ENCODE results near the gene KBTBD12. TPM values are rescaled to one million over a fixed set of nuclear protein-coding genes. Genes with fewer than 3 reads are reported as not detected.
A peak's percentile ranks its signal among the peaks of the same experiment; 100 is the strongest.

KBTBD12 gene
- total RNA-seq, 2 donors from 2014 or later, result 3.2 to 4.1 TPM

DNA sequence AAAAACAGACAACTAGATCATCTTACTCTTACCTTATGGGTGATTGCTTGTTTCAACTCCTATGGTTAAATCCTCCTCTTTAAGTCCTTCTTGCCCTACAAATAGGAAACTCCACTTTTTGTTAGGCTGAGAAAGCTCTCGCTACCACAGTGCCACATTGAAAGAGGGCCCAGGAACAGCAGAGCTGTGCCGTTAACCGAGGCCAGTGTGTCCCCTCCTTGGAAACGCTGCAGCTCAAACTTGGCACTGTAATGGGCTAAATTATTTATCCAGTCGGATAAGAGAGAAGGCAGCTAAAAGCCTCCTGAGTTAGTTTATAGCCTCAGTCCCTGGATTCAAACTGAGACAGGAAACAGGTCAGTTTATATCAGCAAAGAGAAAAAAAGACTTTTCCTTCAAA, 46.1 kb downstream of the KBTBD12 start:
- no peak overlapping the region for H3K9ac ChIP-seq (ENCODE audit: low read depth in 2 of 2, low read length in 2 of 2)
- no peaks in the 10 kb centered on the region for H3K27me3 ChIP-seq
- no peak overlapping the region for H3K27ac ChIP-seq
- H3K4me3 ChIP-seq, result no peak overlapping the region
- intact Hi-C loops (cut with DNase I), result no loop called here
- no peaks in the 10 kb centered on the region for H3K9me3 ChIP-seq
- H3K36me3 ChIP-seq, result no peaks in the 10 kb centered on the region
- TF ChIP-seq, protein P1, sequence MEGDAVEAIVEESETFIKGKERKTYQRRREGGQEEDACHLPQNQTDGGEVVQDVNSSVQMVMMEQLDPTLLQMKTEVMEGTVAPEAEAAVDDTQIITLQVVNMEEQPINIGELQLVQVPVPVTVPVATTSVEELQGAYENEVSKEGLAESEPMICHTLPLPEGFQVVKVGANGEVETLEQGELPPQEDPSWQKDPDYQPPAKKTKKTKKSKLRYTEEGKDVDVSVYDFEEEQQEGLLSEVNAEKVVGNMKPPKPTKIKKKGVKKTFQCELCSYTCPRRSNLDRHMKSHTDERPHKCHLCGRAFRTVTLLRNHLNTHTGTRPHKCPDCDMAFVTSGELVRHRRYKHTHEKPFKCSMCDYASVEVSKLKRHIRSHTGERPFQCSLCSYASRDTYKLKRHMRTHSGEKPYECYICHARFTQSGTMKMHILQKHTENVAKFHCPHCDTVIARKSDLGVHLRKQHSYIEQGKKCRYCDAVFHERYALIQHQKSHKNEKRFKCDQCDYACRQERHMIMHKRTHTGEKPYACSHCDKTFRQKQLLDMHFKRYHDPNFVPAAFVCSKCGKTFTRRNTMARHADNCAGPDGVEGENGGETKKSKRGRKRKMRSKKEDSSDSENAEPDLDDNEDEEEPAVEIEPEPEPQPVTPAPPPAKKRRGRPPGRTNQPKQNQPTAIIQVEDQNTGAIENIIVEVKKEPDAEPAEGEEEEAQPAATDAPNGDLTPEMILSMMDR (IDR thresholded peaks at IDR 0.05), result no peak
- no peak for DNase-seq
- H3K4me1 ChIP-seq, result no peaks in the 10 kb centered on the region

DNA sequence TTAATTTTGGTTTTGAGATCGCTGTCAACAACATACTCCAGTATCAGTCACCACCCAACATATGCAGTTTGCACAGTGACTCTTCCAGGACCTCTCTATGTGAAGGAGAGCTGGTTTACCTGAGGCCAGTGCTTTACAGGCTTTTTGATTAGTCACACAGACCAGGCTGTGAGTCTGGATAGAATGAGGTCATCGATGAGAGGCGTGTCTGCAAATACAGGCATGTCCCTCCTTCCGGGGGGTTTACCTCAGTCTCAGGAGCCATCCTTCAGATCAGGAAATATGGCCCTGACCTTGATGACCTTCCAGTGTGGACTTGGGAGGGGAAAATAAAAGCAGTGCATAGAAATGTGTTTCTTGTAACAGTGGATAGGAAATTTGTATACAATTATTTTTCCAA, 46.9 kb downstream of the KBTBD12 start:
- intact Hi-C loops (cut with DNase I), result no loop called here
- H3K4me1 ChIP-seq, result no peaks in the 10 kb centered on the region
- H3K27me3 ChIP-seq, result no peaks in the 10 kb centered on the region
- TF ChIP-seq, protein P1 (IDR thresholded peaks at IDR 0.05), result no peak
- peak; percentile 27 for DNase-seq
- no peak overlapping the region for H3K4me3 ChIP-seq
- no peaks in the 10 kb centered on the region for H3K9me3 ChIP-seq
- H3K27ac ChIP-seq, result no peak overlapping the region
- H3K36me3 ChIP-seq, result no peaks in the 10 kb centered on the region
- H3K9ac ChIP-seq (ENCODE audit: low read depth in 2 of 2, low read length in 2 of 2), result no peak overlapping the region

DNA sequence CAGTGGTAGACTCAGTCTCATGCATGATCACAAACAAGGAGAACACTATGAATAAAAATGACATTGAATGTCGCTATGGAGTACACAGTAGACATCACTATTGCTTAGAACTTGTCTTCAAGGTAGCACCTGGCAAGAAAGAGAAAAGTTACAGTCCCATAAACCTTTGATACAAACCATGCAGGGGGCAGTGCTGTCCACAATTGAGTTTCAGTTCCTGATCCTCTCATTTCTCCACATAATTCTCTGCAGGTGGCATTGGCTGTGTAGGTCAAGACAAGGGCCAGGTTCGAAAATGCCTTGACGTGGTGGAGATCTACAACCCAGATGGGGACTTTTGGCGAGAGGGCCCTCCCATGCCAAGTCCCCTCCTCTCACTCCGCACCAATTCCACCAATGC, 47.9 kb downstream of the KBTBD12 start:
- TF ChIP-seq, protein P1 (IDR thresholded peaks at IDR 0.05), result no peak
- no peaks in the 10 kb centered on the region for H3K36me3 ChIP-seq
- no peak overlapping the region for H3K4me3 ChIP-seq
- H3K9me3 ChIP-seq, result no peaks in the 10 kb centered on the region
- H3K9ac ChIP-seq (ENCODE audit: low read depth in 2 of 2, low read length in 2 of 2), result no peak overlapping the region
- H3K27ac ChIP-seq, result no peak overlapping the region
- no peak for DNase-seq
- H3K27me3 ChIP-seq, result no peaks in the 10 kb centered on the region
- no peaks in the 10 kb centered on the region for H3K4me1 ChIP-seq
- intact Hi-C loops (cut with DNase I), result no loop called here

DNA sequence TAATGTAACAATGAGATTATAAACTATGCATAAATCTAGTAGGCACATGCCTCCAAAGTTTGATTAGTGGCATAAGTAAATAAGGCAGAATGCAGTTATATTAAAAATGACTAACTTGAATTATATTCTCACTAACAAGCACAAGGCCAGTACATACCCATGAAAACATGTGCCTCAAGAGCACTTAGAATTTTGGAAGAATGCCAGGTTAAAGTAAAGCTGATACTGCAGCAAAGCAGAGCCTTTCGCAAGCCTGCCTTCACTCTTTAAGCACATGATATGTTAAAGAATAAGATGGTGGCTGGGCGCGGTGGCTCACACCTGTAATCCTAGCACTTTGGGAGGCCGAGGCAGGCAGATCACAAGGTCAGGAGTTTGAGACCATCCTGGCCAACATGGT, 49.0 kb downstream of the KBTBD12 start:
- Histone ChIP-seq H3K9ac (ENCODE audit: low read depth in 2 of 2, low read length in 2 of 2) (no peak overlapping the region), H3K4me3 (no peak overlapping the region), H3K27ac (no peak overlapping the region), H3K27me3 (no peaks in the 10 kb centered on the region), H3K36me3 (no peaks in the 10 kb centered on the region), H3K9me3 (no peaks in the 10 kb centered on the region), H3K4me1 (no peaks in the 10 kb centered on the region)
- TF ChIP-seq, protein P1 (IDR thresholded peaks at IDR 0.05), result no peak
- intact Hi-C loops (cut with DNase I), result no loop called here
- no peak for DNase-seq

DNA sequence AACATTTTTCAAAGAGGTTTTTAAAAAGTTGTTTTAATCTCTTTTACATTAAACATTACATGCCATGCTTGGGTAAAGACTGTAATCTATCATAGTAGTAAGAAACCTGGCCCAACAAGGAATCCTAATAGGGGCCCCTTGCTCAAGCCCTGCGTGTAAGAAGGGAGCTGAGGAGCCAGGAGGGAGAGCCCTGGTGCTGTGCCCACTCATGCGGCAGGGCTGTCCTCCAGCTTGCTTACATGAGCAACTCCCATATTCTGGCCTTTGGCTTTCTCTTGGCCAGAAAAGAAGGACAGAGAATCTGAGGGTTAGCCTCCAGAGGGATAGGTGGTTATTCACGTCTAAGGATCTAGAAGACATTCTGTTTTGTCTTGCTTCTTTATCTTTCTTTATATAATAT, 49.8 kb downstream of the KBTBD12 start:
- Histone ChIP-seq H3K27ac (no peak overlapping the region), H3K27me3 (no peaks in the 10 kb centered on the region), H3K4me1 (no peaks in the 10 kb centered on the region), H3K4me3 (no peak overlapping the region), H3K9ac (ENCODE audit: low read depth in 2 of 2, low read length in 2 of 2) (no peak overlapping the region), H3K36me3 (no peaks in the 10 kb centered on the region), H3K9me3 (no peaks in the 10 kb centered on the region)
- TF ChIP-seq, protein P1 (IDR thresholded peaks at IDR 0.05), result no peak
- DNase-seq, result no peak
- intact Hi-C loops (cut with DNase I), result no loop called here

DNA sequence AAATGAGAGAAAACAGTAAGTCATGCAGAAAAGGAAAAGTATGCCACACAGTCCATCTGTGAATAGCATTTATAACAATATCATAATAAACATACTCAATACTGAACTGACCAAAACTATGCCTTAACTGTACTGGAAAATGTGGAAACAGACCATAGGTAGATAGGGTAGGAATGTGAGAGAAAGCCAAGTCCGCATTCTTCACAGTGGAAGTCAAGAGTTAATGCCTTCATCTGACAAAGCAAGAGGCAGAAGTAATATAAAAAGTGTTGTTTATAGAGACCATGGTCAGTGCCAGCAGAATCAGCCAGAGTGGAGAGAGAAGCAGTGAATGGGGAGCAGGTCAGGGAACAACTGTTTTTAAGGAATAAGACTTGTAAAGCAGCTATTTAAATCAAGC, 52.3 kb downstream of the KBTBD12 start:
- Histone ChIP-seq H3K27ac (no peak overlapping the region), H3K9me3 (no peaks in the 10 kb centered on the region), H3K36me3 (no peaks in the 10 kb centered on the region), H3K4me3 (no peak overlapping the region), H3K4me1 (no peaks in the 10 kb centered on the region), H3K9ac (ENCODE audit: low read depth in 2 of 2, low read length in 2 of 2) (no peak overlapping the region), H3K27me3 (no peaks in the 10 kb centered on the region)
- DNase-seq, result no peak
- TF ChIP-seq, protein P1 (IDR thresholded peaks at IDR 0.05), result no peak
- intact Hi-C loops (cut with DNase I), result no loop called here

Measured in colonic mucosa (tissue), 4 donors.